CD4-positive, alpha-beta T cell treated with Interferon gamma for 1 hour (primary cell): ENCODE results near the gene WWC1.

Experiments
- DNase-seq: peaks from one replicate; pipeline ENCODE4 v3.0.0-alpha.2; 2020

The WWC1 gene

GRCh38 chr5:168365581-168366081, 74.2 kb downstream of the WWC1 start:
- no peak for DNase-seq

- DNase-seq, result no peak
These were observed 74.7 kb downstream of the WWC1 start for GRCh38 chr5:168366116-168366515.

GRCh38 chr5:168368854-168369253, 77.4 kb downstream of the WWC1 start:
- no peak for DNase-seq

- no peak for DNase-seq
These were observed 79.4 kb downstream of the WWC1 start for GRCh38 chr5:168370831-168371230.

DNA sequence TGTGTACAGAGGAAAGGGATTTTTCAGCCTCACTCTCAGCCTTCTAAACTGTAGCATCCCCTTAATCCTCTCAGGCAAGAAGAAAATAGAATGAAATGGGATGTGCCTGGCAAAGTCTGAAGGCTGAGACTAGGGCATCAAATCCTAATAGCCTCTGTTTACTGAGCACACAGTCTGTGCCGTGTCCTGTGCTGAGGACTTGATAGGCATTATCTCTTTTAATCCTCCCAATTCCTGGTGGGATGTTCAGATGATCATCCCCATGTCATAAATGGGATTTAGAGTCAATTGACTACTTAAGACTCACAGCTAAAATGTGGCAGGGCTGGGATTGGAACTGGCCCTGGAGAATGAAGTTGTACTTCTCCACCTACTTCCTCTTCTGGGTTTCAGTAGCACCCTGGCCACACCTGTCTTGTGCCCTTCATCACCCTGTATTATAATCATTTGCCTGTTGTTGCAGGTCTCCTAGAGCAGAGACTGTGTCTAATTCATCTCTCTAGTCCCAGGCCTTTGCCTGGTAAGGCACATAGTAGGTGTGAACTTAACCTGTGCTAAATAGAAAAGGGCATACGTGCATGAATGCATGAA, 81.0 kb downstream of the WWC1 start:
- DNase-seq, result no peak

- no peak for DNase-seq
These were observed 83.1 kb downstream of the WWC1 start for GRCh38 chr5:168374532-168374931.

DNA sequence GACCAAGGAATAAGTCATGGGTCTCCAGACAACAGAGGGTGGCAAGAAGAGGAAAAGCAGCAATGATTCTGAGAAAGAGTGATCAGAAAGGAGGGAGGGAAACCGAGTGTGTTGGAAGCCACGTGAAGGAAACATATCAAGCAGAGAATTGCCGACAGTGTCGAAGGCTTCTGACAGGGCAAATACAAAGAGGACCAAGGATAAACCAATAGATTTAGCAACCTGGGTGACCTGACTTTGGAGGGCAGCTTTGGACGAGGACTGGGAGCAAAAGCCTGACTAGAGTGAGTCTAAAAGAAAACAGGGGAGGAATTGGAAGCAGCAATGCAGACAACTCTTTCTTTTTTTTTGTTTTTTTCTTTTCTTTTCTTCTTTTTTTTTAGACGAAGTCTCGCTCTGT, 83.8 kb downstream of the WWC1 start:
- DNase-seq, result no peak

DNA sequence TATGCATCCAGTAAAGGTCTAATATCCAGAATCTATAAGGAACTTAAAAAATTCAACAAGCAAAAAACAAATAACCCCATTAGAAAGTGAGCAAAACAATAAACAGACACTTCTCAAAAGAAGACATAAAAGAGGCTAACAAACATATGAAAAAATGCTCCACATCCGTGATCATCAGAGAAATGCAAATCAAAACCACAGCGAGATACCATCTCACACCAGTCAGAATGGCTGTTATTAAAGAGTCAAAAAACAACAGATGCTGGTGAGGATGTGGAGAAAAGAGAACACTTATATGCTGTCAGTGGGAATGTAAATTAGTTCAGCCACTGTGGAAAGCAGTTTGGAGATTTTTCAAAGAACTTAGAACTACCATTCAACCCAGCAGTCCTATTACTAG, 86.1 kb downstream of the WWC1 start:
- DNase-seq, result no peak

- DNase-seq, result no peak
These were observed 87.3 kb downstream of the WWC1 start for GRCh38 chr5:168378741-168379140.

DNA sequence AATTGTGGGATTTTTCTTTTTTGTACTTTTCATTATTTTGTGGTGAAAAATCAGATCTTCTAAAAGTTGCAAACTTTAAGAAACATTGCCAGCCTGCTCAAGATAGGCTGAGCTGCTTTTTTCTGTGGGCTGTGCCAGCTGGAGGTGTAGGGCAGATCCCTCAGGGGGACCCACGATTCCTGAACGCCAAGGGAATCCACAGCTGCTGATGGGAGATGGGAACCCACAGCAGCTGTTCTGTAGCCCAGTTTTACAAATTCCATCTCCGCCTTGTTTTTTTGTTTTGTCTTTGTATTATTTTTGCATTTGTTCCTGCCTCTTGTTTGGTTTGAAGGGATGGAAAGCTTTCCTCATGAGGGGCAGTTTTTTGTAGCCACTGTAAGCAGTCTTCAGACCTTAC, 91.0 kb downstream of the WWC1 start:
- DNase-seq, result no peak

GRCh38 chr5:168390491-168390890, 99.0 kb downstream of the WWC1 start:
- no peak for DNase-seq

DNA sequence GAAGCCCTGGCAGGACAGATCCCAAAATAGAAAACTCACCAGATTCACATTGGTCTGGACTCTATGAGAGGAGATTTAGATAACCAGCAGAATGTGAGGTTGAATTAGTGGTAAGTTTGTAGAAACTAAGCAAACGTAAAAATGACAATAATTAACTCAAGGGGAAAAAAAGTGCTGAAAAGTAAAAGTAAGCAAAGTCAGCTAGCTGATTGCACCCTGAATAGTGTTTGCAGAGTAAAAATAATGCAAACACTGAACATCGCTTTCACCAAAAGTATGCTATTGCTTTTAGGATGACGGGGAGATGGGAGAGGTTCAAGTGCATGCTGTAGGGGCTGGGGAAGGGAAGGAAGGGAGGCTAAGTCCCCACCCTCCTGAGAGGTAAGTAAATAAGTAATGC, 102.3 kb downstream of the WWC1 start:
- DNase-seq, result no peak

DNA sequence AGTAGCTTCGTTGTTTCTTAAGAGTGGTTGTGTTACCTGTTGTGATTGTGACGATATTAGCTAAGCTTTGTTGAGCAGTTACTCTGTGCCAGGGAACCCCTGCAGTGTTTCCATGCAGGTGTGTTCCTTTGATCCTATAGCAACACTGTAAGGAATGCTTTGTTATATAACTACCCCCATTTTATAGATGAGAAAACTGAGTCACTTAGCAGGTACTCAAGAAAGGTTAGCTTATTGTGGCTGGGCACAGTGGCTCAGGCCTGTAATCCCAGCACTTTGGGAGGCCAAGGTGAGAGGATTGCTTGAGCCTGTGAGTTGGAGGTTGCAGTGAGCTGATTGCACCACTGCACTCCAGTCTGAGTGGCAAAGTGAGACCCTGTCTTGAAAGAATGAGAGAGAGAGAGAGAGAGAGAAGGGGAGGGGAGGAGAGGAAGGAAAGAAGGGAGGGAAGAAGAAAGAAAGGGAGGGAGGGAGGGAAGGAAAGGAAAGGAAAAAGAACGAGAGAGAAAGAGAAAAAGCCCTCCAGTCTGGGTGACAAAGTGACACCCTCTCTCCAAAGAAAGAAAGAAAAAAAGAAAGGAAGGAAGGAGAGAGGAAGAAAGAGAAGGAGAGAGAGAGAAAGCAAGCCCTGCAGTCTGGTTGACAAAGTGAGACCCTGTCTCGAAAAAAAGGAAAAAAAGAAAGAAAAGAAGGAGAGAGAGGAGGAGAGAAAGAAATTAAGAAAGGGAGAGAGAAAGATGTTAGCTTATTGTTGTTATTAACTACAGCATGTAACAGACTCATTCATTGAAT, 109.2 kb downstream of the WWC1 start:
- no peak for DNase-seq

GRCh38 chr5:168401226-168401625, 109.8 kb downstream of the WWC1 start:
- no peak for DNase-seq

DNA sequence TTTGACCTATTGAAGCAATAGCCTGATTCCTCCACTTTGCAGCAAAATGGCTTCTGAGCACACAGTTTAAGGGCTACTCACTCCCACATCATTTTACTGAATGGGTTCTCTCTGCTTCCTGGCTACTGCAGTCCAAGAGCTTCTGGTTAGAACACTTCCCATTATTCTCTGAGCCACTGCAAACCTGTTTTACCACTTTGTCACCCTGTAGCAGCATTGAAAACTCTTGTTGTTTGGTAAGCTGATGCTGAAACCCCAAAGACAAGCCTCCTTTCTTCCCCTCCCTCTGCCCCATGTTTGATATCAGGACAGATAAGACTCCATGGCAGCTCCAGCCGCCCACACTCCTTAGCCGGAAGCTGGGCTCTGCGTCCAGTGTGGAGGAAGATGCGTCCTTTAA, 110.4 kb downstream of the WWC1 start:
- no peak for DNase-seq

GRCh38 chr5:168404365-168404764, 112.9 kb downstream of the WWC1 start:
- DNase-seq, result no peak

DNA sequence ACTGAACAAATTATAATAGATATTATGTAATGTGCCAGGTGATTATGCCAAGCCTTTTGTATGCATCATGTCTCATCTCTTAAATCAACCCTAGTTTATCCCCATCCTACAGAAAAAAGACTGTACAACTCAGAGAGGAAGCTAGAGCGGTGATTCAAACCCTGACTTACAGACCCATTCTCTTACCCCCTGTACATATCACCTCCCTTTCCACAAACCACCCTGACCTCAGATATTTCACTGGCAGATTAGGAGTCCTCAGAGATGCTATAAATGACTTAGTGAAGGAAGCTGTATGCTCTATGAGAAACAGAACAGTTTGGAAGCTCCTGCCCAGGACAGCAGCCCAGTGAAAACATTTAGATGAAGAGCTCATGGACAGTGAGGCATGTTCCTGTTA, 115.8 kb downstream of the WWC1 start:
- DNase-seq, result no peak

GRCh38 chr5:168408561-168409305, 117.3 kb downstream of the WWC1 start:
- no peak for DNase-seq

DNA sequence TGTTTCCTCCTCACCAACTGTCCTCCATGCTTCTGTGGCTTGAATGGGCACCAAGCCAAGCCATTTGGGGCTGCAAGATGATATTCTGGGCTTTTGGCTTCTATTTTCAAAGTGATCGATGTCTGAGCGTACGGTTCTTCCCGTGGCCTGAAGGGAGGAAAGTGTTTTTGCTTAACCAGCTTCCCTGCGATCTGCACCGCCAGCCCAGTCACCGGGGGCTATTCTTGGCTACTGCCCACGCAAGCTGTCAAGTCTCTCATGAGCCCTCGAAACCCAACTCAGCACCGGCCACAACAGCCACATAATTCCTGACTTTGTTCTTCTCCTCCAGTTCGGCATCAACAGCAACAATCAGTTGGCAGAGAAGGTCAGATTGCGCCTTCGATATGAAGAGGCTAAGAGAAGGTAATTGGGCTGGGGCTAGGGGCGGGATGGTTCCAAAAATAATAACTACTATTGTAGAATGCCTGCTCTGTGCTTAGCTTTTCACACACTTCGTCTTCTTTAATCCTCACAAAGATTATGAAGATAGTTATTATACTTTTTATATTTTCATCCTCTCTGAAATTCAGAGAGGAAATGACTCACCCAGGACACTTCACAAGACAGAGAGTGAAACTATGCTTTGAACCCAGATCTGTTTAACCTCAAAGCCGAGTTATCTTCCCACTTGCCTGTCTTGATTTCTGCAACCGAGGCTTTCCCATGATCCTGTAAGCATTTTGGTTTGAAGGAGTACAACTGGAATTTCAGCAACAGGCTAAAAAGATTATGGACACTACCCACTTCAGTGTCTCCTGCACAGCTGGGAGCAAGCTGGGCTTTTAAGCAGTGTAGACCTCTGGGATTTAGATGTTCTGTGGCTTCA, 118.4 kb downstream of the WWC1 start:
- no peak for DNase-seq

DNA sequence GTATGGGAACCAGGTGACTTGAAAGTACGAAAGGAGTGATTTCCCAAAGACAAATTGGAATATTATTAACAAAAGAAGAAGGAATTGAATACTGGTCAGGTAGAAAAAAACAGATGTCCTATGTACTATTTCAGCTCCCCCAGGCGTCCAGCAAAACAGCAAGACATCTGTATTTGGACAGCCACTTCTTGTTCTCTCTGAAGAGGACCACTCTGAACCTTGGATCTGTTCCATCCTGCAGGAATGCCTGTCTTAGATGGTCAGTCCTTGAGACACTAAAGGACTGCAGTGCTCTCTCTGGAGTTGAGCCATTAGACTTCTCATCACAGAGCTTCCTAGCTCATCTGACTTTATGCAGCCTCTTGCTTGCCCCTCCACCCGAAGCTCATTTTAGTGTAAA, 120.4 kb downstream of the WWC1 start:
- no peak for DNase-seq

GRCh38 chr5:168413062-168413461, 121.6 kb downstream of the WWC1 start:
- DNase-seq, result no peak

DNA sequence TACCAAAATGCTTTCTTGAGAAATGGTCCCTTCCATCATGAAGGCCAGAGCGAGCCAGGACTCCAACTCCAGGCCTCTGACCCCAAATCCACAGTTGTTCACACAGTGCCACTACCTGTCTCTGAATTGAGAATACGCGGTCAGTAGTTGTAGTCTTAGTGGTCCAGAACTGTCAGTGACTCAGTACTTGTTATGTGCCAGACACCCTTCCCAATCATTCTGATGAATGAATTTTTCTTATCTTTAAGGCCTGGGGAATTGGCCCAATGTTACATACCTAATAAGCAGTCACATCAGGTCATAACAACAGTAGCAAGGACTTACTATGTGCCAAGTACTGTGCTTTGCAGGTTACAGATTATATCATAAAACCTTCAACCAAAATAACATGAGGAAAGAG, 122.2 kb downstream of the WWC1 start:
- no peak for DNase-seq

DNA sequence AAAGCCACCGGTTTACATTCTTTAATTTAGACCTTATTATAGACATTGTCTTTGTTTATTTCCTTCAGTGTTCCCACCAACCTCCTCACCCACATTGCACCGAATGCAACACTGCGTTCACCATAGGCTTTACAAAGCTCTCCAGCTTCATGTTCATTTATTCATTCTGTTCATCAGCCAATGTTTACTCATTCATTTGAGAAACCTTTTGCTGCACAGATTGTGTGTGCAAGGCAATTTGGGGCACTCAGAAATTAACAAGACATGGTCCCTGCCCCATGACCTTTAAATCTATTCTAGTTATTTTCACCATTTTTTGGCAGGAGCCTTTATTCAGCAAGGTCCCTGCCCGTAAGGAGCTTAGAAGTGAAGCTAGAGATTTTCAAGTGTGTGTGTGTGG, 124.0 kb downstream of the WWC1 start:
- DNase-seq, result no peak
